Regular cardiac myocyte (primary cell): ENCODE measurements around the gene CHEK2. TPM values are rescaled to one million over a fixed set of nuclear protein-coding genes. Genes with fewer than 3 reads are reported as not detected.

Experiments used
- total RNA-seq: library from RNA; depleted of rRNA; stranded (reverse); fragments of >200 nt; gene quantifications from 2 replicates; pipeline ENCODE4 v1.2.3, GENCODE V29; 2014

The CHEK2 gene
- total RNA-seq: 16.5 and 20.3 TPM in 2 replicates

GRCh38 chr22:28741785-28742561 lies at the start of gene CHEK2, which contains the start of gene HSCB:
Gene CHEK2 (minus strand): TSS chr22:28741820. CDS start chr22:28734721, 7,099 bp downstream.
Gene HSCB (plus strand): TSS chr22:28742039. CDS start chr22:28742096, 57 bp downstream.

GRCh38 chr22:28772633-28773460 lies 31.2 kb upstream of the CHEK2 start, which contains the start of gene CCDC117:
Gene CCDC117 (plus strand): TSS chr22:28772695. CDS start chr22:28772850, 155 bp downstream.

GRCh38 chr22:28679611-28680287 lies 61.9 kb downstream of the CHEK2 start, which contains the start of gene TTC28:
Gene TTC28 (minus strand): TSS chr22:28679840. CDS start chr22:28679723, 117 bp downstream.

Other genes starting within 250 kb of the CHEK2 start
- gene TTC28, start 62.0 kb downstream of the CHEK2 start, total RNA-seq: 11.1 and 20.3 TPM in 2 replicates
- 13.8 and 16.5 TPM in 2 replicates for gene HSCB, start 219 bp upstream of the CHEK2 start, total RNA-seq
- gene CCDC117, start 30.9 kb upstream of the CHEK2 start, total RNA-seq: 17.8 and 20.7 TPM in 2 replicates
- 186 and 192 TPM in 2 replicates for gene XBP1, start 58.7 kb upstream of the CHEK2 start, total RNA-seq
- 2.5 and 4.0 TPM in 2 replicates for gene ZNRF3, start 141.8 kb upstream of the CHEK2 start, total RNA-seq